Lower leg skin (tissue), 3 donors: Measurements from ENCODE around the gene LRRFIP1.

Source experiments
- POLR2A ChIP-seq, 2 donors: fragments of 450-650 bp; IDR thresholded peaks; one replicate each; pipeline ENCODE4 v1.6.1; 2016 to 2017; ENCODE audit warnings: antibody characterized with exemption in 2 of 2, mild to moderate bottlenecking in 1 of 2, moderate library complexity in 1 of 2
- TF ChIP-seq, protein P1 (sequence below), 3 donors: fragments of 450-650 bp; IDR thresholded peaks; one replicate each; pipeline ENCODE4 v1.5.1; 2016; ENCODE audit warnings: antibody characterized with exemption in 3 of 3, mild to moderate bottlenecking in 3 of 3, moderate library complexity in 2 of 3

DNA sequence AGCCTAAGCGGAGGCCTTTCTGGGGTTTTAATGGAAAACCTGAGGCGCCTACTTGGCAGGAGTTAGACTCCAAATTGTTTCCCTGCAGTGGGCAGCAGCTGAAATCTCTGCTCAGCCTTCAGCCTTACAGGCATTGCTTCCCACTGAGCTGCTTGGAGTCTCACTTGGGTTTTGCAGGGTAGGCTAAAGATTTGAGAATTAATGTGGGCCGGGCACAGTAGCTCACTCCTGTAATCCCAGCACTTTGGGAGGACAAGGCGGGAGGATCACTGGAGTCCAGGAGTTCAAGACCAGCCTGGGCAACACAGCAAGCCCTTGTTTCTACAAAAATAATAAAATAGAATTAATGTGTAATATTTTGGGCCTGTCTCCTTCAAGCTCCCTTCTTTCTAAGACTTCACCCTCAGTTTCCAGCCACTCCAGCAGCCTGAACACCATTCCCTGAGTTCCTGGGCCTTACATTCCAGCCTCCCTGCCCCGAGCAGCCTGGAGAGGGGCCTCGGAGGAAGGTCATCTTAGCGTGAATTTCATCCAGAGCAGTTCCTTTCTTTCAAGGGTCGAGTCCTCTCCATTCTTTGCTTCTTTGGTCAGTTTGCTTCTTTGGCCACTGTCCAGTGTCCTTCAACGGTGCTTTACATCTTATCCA, 27.8 kb upstream of the LRRFIP1 start:
- TF ChIP-seq, protein P1, sequence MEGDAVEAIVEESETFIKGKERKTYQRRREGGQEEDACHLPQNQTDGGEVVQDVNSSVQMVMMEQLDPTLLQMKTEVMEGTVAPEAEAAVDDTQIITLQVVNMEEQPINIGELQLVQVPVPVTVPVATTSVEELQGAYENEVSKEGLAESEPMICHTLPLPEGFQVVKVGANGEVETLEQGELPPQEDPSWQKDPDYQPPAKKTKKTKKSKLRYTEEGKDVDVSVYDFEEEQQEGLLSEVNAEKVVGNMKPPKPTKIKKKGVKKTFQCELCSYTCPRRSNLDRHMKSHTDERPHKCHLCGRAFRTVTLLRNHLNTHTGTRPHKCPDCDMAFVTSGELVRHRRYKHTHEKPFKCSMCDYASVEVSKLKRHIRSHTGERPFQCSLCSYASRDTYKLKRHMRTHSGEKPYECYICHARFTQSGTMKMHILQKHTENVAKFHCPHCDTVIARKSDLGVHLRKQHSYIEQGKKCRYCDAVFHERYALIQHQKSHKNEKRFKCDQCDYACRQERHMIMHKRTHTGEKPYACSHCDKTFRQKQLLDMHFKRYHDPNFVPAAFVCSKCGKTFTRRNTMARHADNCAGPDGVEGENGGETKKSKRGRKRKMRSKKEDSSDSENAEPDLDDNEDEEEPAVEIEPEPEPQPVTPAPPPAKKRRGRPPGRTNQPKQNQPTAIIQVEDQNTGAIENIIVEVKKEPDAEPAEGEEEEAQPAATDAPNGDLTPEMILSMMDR (IDR thresholded peaks at IDR 0.05) = no peak
- no peak for TF ChIP-seq POLR2A (IDR thresholded peaks at IDR 0.05)
